ENCODE measurements around the gene AP1S1. TPM values are rescaled to one million over a fixed set of nuclear protein-coding genes. Genes with fewer than 3 reads are reported as not detected.

The AP1S1 gene
- total RNA-seq, 1 donor from 2014 or later: 53.3 TPM

- DNase-seq (ENCODE audit: low read depth): peak; percentile 66
Observed at GRCh38 chr7:101169838-101170551, 15.7 kb downstream of the AP1S1 start.

DNA sequence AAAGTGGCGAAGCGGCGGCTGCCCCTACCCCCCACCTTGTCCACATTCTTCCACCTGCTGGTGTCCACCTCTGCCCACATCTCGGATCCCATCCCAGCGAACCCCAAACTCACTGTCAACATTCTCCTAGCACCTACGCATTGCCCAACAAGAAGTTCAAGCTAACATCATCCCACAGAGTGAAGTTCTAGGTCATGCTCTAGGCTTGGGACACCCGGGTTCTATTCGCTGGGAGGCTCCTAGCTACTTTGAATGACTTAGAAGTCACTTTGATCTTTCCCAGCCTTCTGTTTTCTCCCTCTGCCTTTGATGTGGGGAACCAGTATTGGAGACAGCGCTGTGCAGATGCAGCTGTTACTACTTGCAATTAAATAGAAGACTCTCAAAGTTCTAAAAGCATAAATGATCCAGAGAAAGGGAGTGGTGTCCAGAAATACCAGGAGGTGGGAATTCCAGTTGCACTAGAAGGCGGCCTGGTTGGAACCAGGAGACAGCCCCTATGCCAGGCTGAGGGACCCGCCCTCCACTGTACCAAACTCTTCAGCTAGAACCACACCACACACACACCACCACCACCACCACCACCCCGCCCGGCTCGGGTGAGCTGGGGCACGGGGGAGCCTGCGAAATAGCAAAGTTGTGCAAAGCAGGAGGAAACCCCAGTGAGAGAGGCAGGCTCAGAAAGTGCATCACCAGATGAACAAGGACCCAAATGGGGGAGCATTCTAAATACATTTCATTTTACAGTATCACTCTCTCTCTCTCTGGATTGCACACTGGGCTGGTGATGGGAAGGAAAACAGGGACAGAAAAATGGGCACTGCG, 16.6 kb downstream of the AP1S1 start:
- DNase-seq (ENCODE audit: low read depth): peak; percentile 54

DNA sequence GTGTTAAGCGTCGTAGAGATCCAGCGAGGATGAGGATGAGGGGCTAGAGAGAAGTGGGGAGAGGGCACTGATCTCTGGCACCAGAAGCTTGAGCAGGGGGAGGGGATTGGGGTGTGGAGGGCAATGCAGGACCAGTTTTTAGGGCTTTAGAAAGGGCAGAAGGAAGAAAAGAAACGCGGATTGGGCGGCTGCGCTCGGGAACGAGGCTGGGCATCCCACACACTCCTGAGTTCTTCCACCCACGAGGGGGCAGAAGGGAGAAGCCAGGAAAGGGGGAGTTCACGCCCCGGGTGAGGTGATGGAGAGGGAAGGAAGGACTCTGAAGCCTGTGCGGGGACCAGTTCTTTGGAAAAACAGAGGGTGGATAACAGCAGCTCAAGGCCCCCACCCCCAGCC, 17.2 kb downstream of the AP1S1 start:
- DNase-seq (ENCODE audit: low read depth): no peak

GRCh38 chr7:101172005-101172853, 18.0 kb downstream of the AP1S1 start:
- no peak for DNase-seq (ENCODE audit: low read depth)

- peak; percentile 91 for DNase-seq (ENCODE audit: low read depth)
Observed at GRCh38 chr7:101172854-101173751, 18.8 kb downstream of the AP1S1 start.

DNA sequence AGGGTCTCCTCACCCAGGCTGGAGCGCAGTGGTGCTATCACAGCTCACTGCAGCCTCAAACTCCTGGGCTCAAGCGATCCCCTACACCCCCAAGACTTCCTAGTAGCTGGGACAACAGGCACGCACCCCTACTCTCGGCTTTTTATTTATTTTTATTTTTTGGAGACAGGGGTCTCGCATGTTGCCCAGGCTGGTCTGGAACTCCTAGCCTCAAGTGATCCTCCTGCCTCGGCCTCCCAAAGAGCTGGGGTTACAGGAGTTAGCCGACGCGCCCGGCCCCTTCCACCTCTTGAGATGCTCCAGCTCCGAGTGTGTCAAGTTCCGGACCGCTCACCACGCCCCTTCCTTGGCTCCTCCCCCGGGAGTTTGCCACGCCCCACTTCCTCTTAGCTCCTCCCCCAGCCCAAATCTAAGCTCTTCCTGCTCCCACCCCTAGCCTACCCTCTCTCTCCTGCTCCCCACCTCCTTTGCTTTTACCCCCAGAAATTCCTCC, 19.5 kb downstream of the AP1S1 start:
- peak; percentile 47 for DNase-seq (ENCODE audit: low read depth)

- no peak for DNase-seq (ENCODE audit: low read depth)
Observed at GRCh38 chr7:101174322-101174854, 20.1 kb downstream of the AP1S1 start.

GRCh38 chr7:101175664-101176063, 21.4 kb downstream of the AP1S1 start:
- DNase-seq (ENCODE audit: low read depth): no peak

- no peak for DNase-seq (ENCODE audit: low read depth)
Observed at GRCh38 chr7:101177644-101178043, 23.4 kb downstream of the AP1S1 start.

- DNase-seq (ENCODE audit: low read depth): peak; percentile 47
Observed at GRCh38 chr7:101179117-101179516, 24.8 kb downstream of the AP1S1 start.

GRCh38 chr7:101179713-101180112, 25.4 kb downstream of the AP1S1 start:
- DNase-seq (ENCODE audit: low read depth): no peak

GRCh38 chr7:101180130-101180755, 26.0 kb downstream of the AP1S1 start, which contains the start of gene NAT16:
Gene NAT16, minus strand, starts transcription at chr7:101180293. Its CDS starts 5,486 bp downstream, at chr7:101174807.
- DNase-seq (ENCODE audit: low read depth): no peak

DNA sequence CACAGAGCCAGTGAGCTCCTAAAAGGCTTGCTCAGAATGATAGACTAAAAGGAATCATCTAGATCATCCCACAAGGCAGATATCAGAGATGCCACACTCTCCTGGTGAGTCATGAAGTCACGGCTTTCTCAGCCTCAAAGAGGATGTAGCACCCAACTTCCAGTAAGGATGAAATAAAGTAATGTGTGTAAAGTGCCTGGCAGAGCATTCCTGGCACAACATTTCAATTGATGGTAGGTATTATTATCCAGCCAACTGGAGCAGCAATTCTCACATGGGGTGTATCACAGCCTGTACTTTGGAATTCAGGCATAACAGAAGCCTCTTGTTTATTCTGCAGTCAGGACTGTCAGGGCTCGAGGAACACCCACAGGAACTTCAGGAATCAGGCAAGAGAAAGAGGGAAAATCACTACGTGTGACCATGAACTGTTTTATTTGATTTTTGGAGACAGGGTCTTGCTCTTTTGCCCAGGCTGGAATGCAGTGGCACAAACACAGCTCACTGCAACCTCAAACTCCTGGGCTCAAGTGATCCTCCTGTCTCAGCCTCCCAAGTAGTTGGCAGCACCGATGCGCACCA, 31.1 kb downstream of the AP1S1 start:
- DNase-seq (ENCODE audit: low read depth): peak; percentile 60

DNA sequence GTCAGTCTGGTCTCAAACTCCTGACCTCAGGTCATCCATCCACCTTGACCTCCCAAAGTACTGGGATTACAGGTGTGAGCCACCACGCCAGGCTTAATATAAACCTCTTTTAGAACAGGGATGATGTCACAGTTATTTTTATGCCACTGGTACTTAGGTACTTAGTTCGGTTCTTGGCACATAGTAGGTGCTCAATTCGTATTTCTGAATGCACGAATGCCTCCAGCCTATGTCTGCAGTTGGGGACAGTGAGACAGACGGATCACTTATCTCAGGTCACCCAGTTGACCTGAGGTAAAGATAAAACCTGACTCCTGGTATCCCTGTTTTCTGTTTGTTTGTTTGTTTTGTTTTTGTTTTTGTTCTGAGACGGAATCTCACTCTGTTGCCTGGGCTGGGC, 31.9 kb downstream of the AP1S1 start:
- DNase-seq (ENCODE audit: low read depth): no peak

- no peak for DNase-seq (ENCODE audit: low read depth)
Observed at GRCh38 chr7:101186844-101187428, 32.7 kb downstream of the AP1S1 start.

- DNase-seq (ENCODE audit: low read depth): no peak
Observed at GRCh38 chr7:101189109-101189508, 34.8 kb downstream of the AP1S1 start.

DNA sequence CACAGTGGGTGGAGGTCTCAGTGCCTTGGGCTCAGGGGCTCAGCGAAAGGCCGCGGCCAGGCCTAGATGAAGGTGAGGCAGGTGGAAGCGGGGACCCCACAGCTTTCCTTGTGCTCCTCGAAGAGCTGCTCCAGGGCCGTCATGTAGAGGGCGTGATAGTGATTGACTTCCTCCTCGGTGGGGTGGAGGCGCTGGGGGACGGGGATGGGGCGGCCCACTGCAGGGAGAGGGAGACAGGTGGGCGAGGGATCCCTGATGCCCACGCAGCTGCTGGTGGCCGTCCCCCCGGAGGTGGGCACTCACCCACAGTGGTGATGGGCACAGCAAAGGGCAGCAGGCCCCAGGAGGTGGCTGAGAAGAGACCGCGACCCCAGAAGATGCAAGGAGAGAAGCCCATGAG, 41.6 kb downstream of the AP1S1 start:
- no peak for DNase-seq (ENCODE audit: low read depth)

DNA sequence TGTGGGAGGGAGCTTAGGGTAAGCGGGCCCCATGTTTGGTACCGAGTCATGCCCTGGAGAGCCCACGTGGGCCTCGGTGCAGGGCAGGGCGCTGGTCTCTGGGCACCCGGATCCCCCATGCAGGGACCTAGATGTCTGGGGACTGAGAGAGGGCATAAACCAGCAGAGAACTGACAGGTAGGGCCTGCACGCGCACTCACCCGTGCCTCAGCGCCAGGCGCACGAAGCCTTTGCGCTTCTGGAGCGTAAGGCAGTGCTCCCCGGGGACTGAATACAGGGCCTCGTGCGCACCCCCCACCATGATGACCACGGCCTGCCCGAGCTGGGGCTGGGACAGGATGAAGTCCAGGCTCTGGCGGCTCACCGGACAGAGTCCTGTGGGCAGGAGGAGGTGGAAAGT, 43.7 kb downstream of the AP1S1 start:
- DNase-seq (ENCODE audit: low read depth): no peak

DNA sequence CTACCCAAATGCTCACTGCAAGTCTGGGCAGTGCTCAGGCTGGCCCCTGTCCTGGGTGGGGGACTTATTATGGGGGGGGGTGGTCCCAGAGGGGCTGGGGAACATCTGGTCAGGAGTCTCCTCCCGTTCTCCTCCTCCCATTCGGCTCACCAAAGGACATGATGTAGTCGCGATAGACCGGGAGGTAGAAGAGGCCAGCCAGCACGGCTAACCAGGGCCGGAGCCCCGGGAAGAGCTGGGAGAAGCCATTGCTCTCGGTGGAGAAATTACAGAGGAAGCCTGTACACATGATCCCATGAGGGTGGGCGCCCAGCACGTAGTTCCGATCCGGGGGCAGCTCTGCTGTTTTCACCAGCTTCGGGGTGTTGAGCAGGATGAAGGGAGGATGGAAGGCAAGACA, 44.2 kb downstream of the AP1S1 start:
- DNase-seq (ENCODE audit: low read depth): no peak
